Endothelial cell of umbilical vein (primary cell): ENCODE data around the gene IFT74. TPM values are rescaled to one million over a fixed set of nuclear protein-coding genes. Genes with fewer than 3 reads are reported as not detected.

ENCODE experiments used
- BruUV-seq: library from RNA; stranded (reverse); fragments of 400-500 nt; replicated peaks from 2 replicates; lab custom pipeline; 2021; lab: Mats Ljungman, UMichigan
- CTCF ChIA-PET: fragments of 300-600, 350-600 bp; sonication (Branson Sonifier 250); formaldehyde crosslinking; loops from one replicate; lab custom pipeline; 2021; ENCODE audit warnings: antibody characterized with exemption, inconsistent platforms; lab: Charles Lee
- POLR2A ChIA-PET: fragments of 300-600, 350-600 bp; sonication (Branson Sonifier 250); formaldehyde crosslinking; loops from one replicate; lab custom pipeline; 2021; ENCODE audit warnings: antibody characterized with exemption, inconsistent platforms; lab: Charles Lee
- DNase-seq: peaks from one replicate; pipeline ENCODE4 v3.0.0-alpha.2; 2011; ENCODE audit warnings: low read depth, low spot score
- FAIRE-seq: peaks from 2 replicates; lab custom pipeline; 2011; peaks lifted over from hg19 to GRCh38; lab: Jason Lieb, UNC
- H2AFZ ChIP-seq: 2 replicates; pipeline ENCODE4 v1.6.0; 2012; ENCODE audit warnings: low read depth, low read length, control low read depth, inconsistent platforms
- H3K27ac ChIP-seq: 2 replicates; pipeline ENCODE4 v1.5.1; 2011; ENCODE audit warnings: low read depth, mild to moderate bottlenecking, control low read depth, low read length, moderate library complexity; ENCODE audit not compliant: insufficient read depth
- H3K27me3 ChIP-seq, 2 experiments: 2 replicates each; pipeline versions ENCODE4 v1.6.0 to v1.6.1; 2011; ENCODE audit warnings: low read length in 2 of 2, mixed read lengths in 1 of 2; ENCODE audit not compliant: control insufficient read depth in 2 of 2, insufficient read depth in 2 of 2
- H3K36me3 ChIP-seq, 2 experiments: 2 replicates in 1 of 2; 3 replicates in 1 of 2; pipeline ENCODE4 v1.5.1; 2011; ENCODE audit warnings: low read length in 2 of 2, mild to moderate bottlenecking in 1 of 2, moderate library complexity in 1 of 2; ENCODE audit not compliant: control insufficient read depth in 2 of 2, insufficient read depth in 2 of 2; ENCODE audit errors: extremely low read depth in 1 of 2
- H3K4me1 ChIP-seq: 3 replicates; pipeline ENCODE4 v1.5.1; 2011; ENCODE audit warnings: mild to moderate bottlenecking, low read length; ENCODE audit not compliant: control insufficient read depth, insufficient read depth; ENCODE audit errors: extremely low read depth
- H3K4me2 ChIP-seq: 2 replicates; pipeline ENCODE4 v1.6.1; 2011; ENCODE audit warnings: low read length, control low read depth, mixed read lengths; ENCODE audit not compliant: insufficient read depth
- H3K4me3 ChIP-seq, 3 experiments: fragments of 200-600 bp in 1 of 3; sonication (generic), shearing (Covaris generic) in 1 of 3; replicated peaks in 1 of 3; 2 replicates each; pipeline ENCODE4 v1.5.1; 2011 to 2016; ENCODE audit warnings: control low read depth in 3 of 3, low read length in 3 of 3, mild to moderate bottlenecking in 2 of 3, inconsistent platforms in 1 of 3, low read depth in 1 of 3, moderate library complexity in 1 of 3; ENCODE audit not compliant: insufficient read depth in 1 of 3
- H3K79me2 ChIP-seq: 2 replicates; pipeline ENCODE4 v1.6.0; 2012; ENCODE audit warnings: low read length, inconsistent platforms; ENCODE audit not compliant: control insufficient read depth, insufficient read depth
- H3K9ac ChIP-seq: replicated peaks from 2 replicates; pipeline ENCODE3; 2011; ENCODE audit warnings: low read length, control low read depth; ENCODE audit not compliant: insufficient read depth; ENCODE audit errors: extremely low read depth
- H3K9me1 ChIP-seq: replicated peaks from 3 replicates; pipeline ENCODE4 v1.6.0; 2011; ENCODE audit warnings: mild to moderate bottlenecking, low read length; ENCODE audit not compliant: control insufficient read depth, insufficient read depth; ENCODE audit errors: extremely low read depth
- H3K9me3 ChIP-seq: replicated peaks from 2 replicates; pipeline ENCODE4 v1.5.1; 2012; ENCODE audit warnings: low read length, inconsistent platforms; ENCODE audit not compliant: control insufficient read depth, insufficient read depth
- H4K20me1 ChIP-seq: replicated peaks from 2 replicates; pipeline ENCODE3; 2011; ENCODE audit warnings: mild to moderate bottlenecking, low read length; ENCODE audit not compliant: control insufficient read depth, insufficient read depth; ENCODE audit errors: extremely low read depth
- CTCF ChIP-seq, 2 donors: IDR thresholded peaks; 1 replicate in 1 of 2; 2 replicates in 1 of 2; pipeline ENCODE4 v1.5.1; 2011; ENCODE audit warnings: low read length in 2 of 2, mild to moderate bottlenecking in 2 of 2, moderate library complexity in 2 of 2, control low read depth in 1 of 2, inconsistent platforms in 1 of 2, low read depth in 1 of 2; ENCODE audit not compliant: insufficient read depth in 1 of 2; ENCODE audit errors: extremely low read depth in 1 of 2
- EZH2 ChIP-seq: IDR thresholded peaks from 2 replicates; pipeline ENCODE4 v1.6.1; 2012; ENCODE audit warnings: borderline replicate concordance, low read depth, mild to moderate bottlenecking, moderate library complexity, low read length, inconsistent platforms; ENCODE audit not compliant: severe bottlenecking
- FOS ChIP-seq: IDR thresholded peaks from 2 replicates; pipeline ENCODE4 v1.6.1; 2011; ENCODE audit warnings: mild to moderate bottlenecking, low read length, moderate library complexity, borderline replicate concordance; ENCODE audit not compliant: insufficient read depth
- GATA2 ChIP-seq: IDR thresholded peaks from 2 replicates; pipeline ENCODE4 v1.7.0; 2011; ENCODE audit warnings: low read depth, mild to moderate bottlenecking, moderate library complexity, mixed read lengths, low read length; ENCODE audit not compliant: insufficient read length, insufficient read depth
- JUN ChIP-seq: IDR thresholded peaks from 2 replicates; pipeline ENCODE4 v1.6.1; 2011; ENCODE audit warnings: borderline replicate concordance, low read depth; ENCODE audit not compliant: insufficient read length, insufficient read depth
- MAX ChIP-seq: IDR thresholded peaks from 2 replicates; pipeline ENCODE4 v1.6.1; 2011; ENCODE audit not compliant: insufficient read depth, insufficient read length
- MYC ChIP-seq: IDR thresholded peaks from one replicate; pipeline ENCODE4 v1.6.1; 2011; ENCODE audit warnings: mild to moderate bottlenecking, low read depth, low read length
- POLR2A ChIP-seq: IDR thresholded peaks from 2 replicates; pipeline ENCODE4 v1.6.1; 2012; ENCODE audit warnings: low read depth, mild to moderate bottlenecking, control low read depth, low read length
- POLR2AphosphoS5 ChIP-seq: IDR thresholded peaks from 2 replicates; pipeline ENCODE4 v1.6.1; 2012; ENCODE audit warnings: low read depth, mild to moderate bottlenecking, control low read depth, low read length, moderate library complexity; ENCODE audit not compliant: insufficient read depth
- dilution Hi-C: fragments of 300-500 bp; cut with MboI; formaldehyde crosslinking; loops from one replicate; pipeline ENCODE4 v1.15.0; 2019; ENCODE audit warnings: low sequenced_read_pairs; ENCODE audit not compliant: extremely low pct_ligation_motif_present
- intact Hi-C: fragments of 100-400 bp; cut with micrococcal nuclease; formaldehyde crosslinking; loops from one replicate; pipeline ENCODE4 v1.10.0; 2022
- polyA plus RNA-seq, 4 experiments: library from polyadenylated mRNA; depleted of rRNA in 3 of 4; stranded (reverse) in 3 of 4; unstranded in 1 of 4; fragments of >200 nt; gene quantifications; 2 replicates each; pipeline versions ENCODE4 v1.2.1 to v1.2.3, GENCODE V29; 2011 to 2012; ENCODE audit warnings: missing spikeins in 1 of 4
- total RNA-seq: library from RNA; stranded (reverse); gene quantifications from 2 replicates; pipeline ENCODE4 v1.2.3, GENCODE V29; 2021

The IFT74 gene
- total and polyA plus RNA-seq, 2 donors (not counting 3 experiments of a cell fraction or from before 2014, with no cell fraction given): 3.4 to 10.8 TPM

GRCh38 chr9:27094640-27095298 lies 138.6 kb downstream of the IFT74 start:
- peak overlapping the region; percentile 11 for H2AFZ ChIP-seq
- no peaks in the 10 kb centered on the region for H3K9me1 ChIP-seq
- ChIA-PET CTCF (interaction anchor here (0.6 to 3.6 kb wide), 15 partner anchors 9 to 1352 kb away, joined by 3 to 19 read pairs (median 4); partner anchors contain the start of gene TEK), POLR2A (interaction anchor here (0.5 kb wide), 1 partner anchor 1600 kb away, joined by 3 read pairs; no protein-coding TSS in a partner anchor)
- BruUV-seq: no TSS peak
- intact Hi-C loops (no loop called here), dilution Hi-C loops (no loop called here)
- H3K4me1 ChIP-seq: peaks cover 6% of the 10 kb centered on the region
- peak; percentile 78 for TF ChIP-seq FOS
- TF ChIP-seq EZH2: no peak
- no peak for TF ChIP-seq POLR2AphosphoS5
- TF ChIP-seq GATA2: peak; percentile 26
- no peak for TF ChIP-seq CTCF (IDR thresholded peaks at IDR 0.05; ENCODE audit: extremely low read depth in 1 of 2, insufficient read depth in 1 of 2, low read depth in 1 of 2, low read length in 2 of 2)
- TF ChIP-seq MYC: no peak
- TF ChIP-seq POLR2A: no peak
- TF ChIP-seq JUN: no peak
- no peak for TF ChIP-seq MAX
- H4K20me1 ChIP-seq: no peaks in the 10 kb centered on the region
- no peak overlapping the region for H3K4me3 ChIP-seq
- H3K79me2 ChIP-seq: no peaks in the 10 kb centered on the region
- H3K9me3 ChIP-seq: no peaks in the 10 kb centered on the region
- DNase-seq (peak; percentile 74), FAIRE-seq (peak; percentile 83)
- no peaks in the 10 kb centered on the region for H3K27me3 ChIP-seq
- no peak overlapping the region for H3K4me2 ChIP-seq
- no peaks in the 10 kb centered on the region for H3K36me3 ChIP-seq
- H3K27ac ChIP-seq: no peak overlapping the region
- no peak overlapping the region for H3K9ac ChIP-seq
